GM21576 (cell line): ENCODE data around the gene DCXR.
"Not testable (repeated sequence)": the region's sequence is repeated elsewhere in the genome, so short reads cannot be mapped to it uniquely, and the experiment has no call there.

Source experiments
- ATAC-seq: cut with Tn5 transposase; IDR thresholded peaks from one replicate; pipeline ENCODE4 v1.9.1; 2021; ENCODE audit warnings: mild to moderate bottlenecking, moderate library complexity; ENCODE audit not compliant: unreplicated experiment

The DCXR gene

GRCh38 chr17:82042649-82043048 is 5.2 kb upstream of the DCXR start:
- ATAC-seq: no peak

- ATAC-seq: no peak
These were observed 3.8 kb upstream of the DCXR start for GRCh38 chr17:82041144-82041814.

- ATAC-seq: no peak
These were observed 2.3 kb upstream of the DCXR start for GRCh38 chr17:82039695-82040299.

GRCh38 chr17:82038796-82039409 is 1.4 kb upstream of the DCXR start:
- ATAC-seq: not testable (repeated sequence)

GRCh38 chr17:82037889-82038195 is 345 bp upstream of the DCXR start:
- ATAC-seq: no peak

- no peak for ATAC-seq
These were observed 834 bp downstream of the DCXR start for GRCh38 chr17:82036634-82037091.

- no peak for ATAC-seq
These were observed 1.4 kb downstream of the DCXR start for GRCh38 chr17:82035956-82036633.

- no peak for ATAC-seq
These were observed 2.0 kb downstream of the DCXR start for GRCh38 chr17:82035488-82035887.

GRCh38 chr17:82034371-82035011 is 3.0 kb downstream of the DCXR start:
- ATAC-seq: no peak

- ATAC-seq: no peak
These were observed 4.0 kb downstream of the DCXR start for GRCh38 chr17:82033359-82034085.

- ATAC-seq: no peak
These were observed 5.4 kb downstream of the DCXR start for GRCh38 chr17:82031885-82032627.

- ATAC-seq: no peak
These were observed 6.1 kb downstream of the DCXR start, which contains the start of gene RAC3 for GRCh38 chr17:82031303-82031884. Gene RAC3, plus strand, starts transcription at chr17:82031678. Its CDS starts 84 bp downstream, at chr17:82031762.

- peak; percentile 58 for ATAC-seq
These were observed 6.8 kb downstream of the DCXR start for GRCh38 chr17:82030470-82031302.

- no peak for ATAC-seq
These were observed 7.5 kb downstream of the DCXR start for GRCh38 chr17:82029990-82030469.

GRCh38 chr17:82029391-82029790 is 8.1 kb downstream of the DCXR start:
- no peak for ATAC-seq

- no peak for ATAC-seq
These were observed 8.5 kb downstream of the DCXR start for GRCh38 chr17:82028966-82029365.

GRCh38 chr17:82028246-82028645 is 9.3 kb downstream of the DCXR start:
- no peak for ATAC-seq

GRCh38 chr17:82025401-82026107 is 11.9 kb downstream of the DCXR start:
- ATAC-seq: no peak
